ENCODE results near the gene ZSCAN31. TPM values are rescaled to one million over a fixed set of nuclear protein-coding genes. Genes with fewer than 3 reads are reported as not detected.

The ZSCAN31 gene
- total and polyA plus RNA-seq, 10 of the 15 experiments (the other 5 are each of a cell fraction or from before 2014, with no cell fraction given): 1.6 to 5.2 (median 2.9) TPM

DNA sequence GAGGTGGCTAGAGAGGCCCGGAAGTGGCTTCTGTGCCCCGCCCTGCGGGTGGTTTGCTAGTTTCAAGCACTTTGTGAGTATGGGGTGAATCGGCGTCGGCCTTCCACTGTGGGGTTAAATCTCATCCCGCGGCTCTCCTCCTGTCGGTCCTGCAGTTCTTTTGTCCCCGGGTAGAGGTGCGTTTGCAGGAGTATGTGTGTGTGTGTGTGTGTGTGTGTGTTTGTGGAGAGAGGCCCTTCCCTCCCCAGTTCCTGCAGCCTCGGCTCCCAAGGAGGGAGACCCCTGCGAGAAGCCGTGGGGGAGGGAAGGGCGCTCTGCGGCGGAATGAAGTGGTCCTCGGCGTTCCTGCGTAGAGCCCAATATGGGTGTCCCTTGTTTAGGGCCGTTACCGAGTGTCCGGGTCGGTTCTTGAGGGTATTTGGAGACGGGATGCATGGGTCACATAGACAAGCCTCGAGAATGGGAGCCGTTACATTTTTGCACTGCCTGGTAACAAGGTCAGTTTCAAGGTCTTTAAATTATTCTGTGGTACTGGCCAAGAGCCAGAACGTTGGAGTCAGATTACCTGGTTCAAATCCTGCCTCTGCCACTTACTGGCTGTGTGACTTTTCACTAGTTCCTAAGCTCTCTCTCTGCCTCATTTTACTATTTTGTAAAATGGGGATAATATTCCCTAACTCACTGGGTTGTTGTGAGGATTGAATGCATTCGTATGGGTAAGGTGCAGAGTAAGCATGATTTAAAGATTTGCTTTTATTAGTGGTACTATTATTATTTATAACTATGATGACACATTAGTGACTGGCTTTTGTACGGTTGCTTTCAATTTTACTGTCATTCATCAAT is 14.2 kb upstream of the ZSCAN31 start, which contains the start of gene ZKSCAN3 (continued):
- TF ChIP-seq, protein P1, sequence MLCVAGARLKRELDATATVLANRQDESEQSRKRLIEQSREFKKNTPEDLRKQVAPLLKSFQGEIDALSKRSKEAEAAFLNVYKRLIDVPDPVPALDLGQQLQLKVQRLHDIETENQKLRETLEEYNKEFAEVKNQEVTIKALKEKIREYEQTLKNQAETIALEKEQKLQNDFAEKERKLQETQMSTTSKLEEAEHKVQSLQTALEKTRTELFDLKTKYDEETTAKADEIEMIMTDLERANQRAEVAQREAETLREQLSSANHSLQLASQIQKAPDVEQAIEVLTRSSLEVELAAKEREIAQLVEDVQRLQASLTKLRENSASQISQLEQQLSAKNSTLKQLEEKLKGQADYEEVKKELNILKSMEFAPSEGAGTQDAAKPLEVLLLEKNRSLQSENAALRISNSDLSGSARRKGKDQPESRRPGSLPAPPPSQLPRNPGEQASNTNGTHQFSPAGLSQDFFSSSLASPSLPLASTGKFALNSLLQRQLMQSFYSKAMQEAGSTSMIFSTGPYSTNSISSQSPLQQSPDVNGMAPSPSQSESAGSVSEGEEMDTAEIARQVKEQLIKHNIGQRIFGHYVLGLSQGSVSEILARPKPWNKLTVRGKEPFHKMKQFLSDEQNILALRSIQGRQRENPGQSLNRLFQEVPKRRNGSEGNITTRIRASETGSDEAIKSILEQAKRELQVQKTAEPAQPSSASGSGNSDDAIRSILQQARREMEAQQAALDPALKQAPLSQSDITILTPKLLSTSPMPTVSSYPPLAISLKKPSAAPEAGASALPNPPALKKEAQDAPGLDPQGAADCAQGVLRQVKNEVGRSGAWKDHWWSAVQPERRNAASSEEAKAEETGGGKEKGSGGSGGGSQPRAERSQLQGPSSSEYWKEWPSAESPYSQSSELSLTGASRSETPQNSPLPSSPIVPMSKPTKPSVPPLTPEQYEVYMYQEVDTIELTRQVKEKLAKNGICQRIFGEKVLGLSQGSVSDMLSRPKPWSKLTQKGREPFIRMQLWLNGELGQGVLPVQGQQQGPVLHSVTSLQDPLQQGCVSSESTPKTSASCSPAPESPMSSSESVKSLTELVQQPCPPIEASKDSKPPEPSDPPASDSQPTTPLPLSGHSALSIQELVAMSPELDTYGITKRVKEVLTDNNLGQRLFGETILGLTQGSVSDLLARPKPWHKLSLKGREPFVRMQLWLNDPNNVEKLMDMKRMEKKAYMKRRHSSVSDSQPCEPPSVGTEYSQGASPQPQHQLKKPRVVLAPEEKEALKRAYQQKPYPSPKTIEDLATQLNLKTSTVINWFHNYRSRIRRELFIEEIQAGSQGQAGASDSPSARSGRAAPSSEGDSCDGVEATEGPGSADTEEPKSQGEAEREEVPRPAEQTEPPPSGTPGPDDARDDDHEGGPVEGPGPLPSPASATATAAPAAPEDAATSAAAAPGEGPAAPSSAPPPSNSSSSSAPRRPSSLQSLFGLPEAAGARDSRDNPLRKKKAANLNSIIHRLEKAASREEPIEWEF (IDR thresholded peaks at IDR 0.05; ENCODE audit: insufficient replicate concordance, low read depth, low read length): no peak
- TF ChIP-seq ZBTB40 (IDR thresholded peaks at IDR 0.05; ENCODE audit: borderline replicate concordance): peak; percentile 88; the same call in 1 of the 2 replicates
- TF ChIP-seq HCFC1 (IDR thresholded peaks at IDR 0.05; ENCODE audit: low read length): no peak; the same call in 1 of the 2 replicates
- no peak for TF ChIP-seq STAT3 (IDR thresholded peaks at IDR 0.05; ENCODE audit: low read depth, low read length)
- TF ChIP-seq ZBED1 (IDR thresholded peaks at IDR 0.05; ENCODE audit: borderline replicate concordance): 0 out of 2 replicates have a peak, but pooled peaks have one; percentile 54
- TF ChIP-seq, protein P2, sequence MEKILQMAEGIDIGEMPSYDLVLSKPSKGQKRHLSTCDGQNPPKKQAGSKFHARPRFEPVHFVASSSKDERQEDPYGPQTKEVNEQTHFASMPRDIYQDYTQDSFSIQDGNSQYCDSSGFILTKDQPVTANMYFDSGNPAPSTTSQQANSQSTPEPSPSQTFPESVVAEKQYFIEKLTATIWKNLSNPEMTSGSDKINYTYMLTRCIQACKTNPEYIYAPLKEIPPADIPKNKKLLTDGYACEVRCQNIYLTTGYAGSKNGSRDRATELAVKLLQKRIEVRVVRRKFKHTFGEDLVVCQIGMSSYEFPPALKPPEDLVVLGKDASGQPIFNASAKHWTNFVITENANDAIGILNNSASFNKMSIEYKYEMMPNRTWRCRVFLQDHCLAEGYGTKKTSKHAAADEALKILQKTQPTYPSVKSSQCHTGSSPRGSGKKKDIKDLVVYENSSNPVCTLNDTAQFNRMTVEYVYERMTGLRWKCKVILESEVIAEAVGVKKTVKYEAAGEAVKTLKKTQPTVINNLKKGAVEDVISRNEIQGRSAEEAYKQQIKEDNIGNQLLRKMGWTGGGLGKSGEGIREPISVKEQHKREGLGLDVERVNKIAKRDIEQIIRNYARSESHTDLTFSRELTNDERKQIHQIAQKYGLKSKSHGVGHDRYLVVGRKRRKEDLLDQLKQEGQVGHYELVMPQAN (conservative IDR thresholded peaks at IDR 0.05): peak; percentile 40; the same call in 1 of the 2 replicates
- no peak for TF ChIP-seq CEBPB (IDR thresholded peaks at IDR 0.05; ENCODE audit: borderline replicate concordance in 1 of 2, low read depth in 2 of 2, low read length in 2 of 2)
- no peak for TF ChIP-seq DPF2 (IDR thresholded peaks at IDR 0.05)
- TF ChIP-seq RBBP5 (conservative IDR thresholded peaks at IDR 0.05): no peak
- TF ChIP-seq POLR2AphosphoS5 (IDR thresholded peaks at IDR 0.05; ENCODE audit: low read length): peak; percentile 87
- no peak for TF ChIP-seq WRNIP1 (IDR thresholded peaks at IDR 0.05; ENCODE audit: borderline replicate concordance, low read depth, low read length)
- no peak for TF ChIP-seq BMI1 (IDR thresholded peaks at IDR 0.05; ENCODE audit: borderline replicate concordance)
- no peak for TF ChIP-seq E2F8 (IDR thresholded peaks at IDR 0.05; ENCODE audit: low read depth, partially characterized antibody)
- TF ChIP-seq RUNX3 (IDR thresholded peaks at IDR 0.05; ENCODE audit: low read length): peak; percentile 96

Data from GM12878 (cell line).